ENCODE measurements around the gene EIF3B. TPM values are rescaled to one million over a fixed set of nuclear protein-coding genes. Genes with fewer than 3 reads are reported as not detected.

EIF3B gene
- total and polyA plus RNA-seq, 10 donors: 78.1 to 150 (median 110) TPM

GRCh38 chr7:2381227-2381626 is 26.6 kb downstream of the EIF3B start:
- Histone ChIP-seq H3K4me3 (no peak overlapping the region), H3K36me3 (peaks cover 4 to 84% (median 54%) of the 10 kb centered on the region in 6 donors), H3K9me3 (no peaks in the 10 kb centered on the region), H3K27ac (no peak overlapping the region), H3K4me1 (peaks cover 0 to 13% (median 7%) of the 10 kb centered on the region in 6 donors), H3K27me3 (replicated peaks in 1 of 7) (no peaks in the 10 kb centered on the region)
- no peak for DNase-seq
- 39 to 59% (median 51%) methylated on average over 5 of the region's 5 CpGs for WGBS, 5 donors
- no peak for TF ChIP-seq CTCF (IDR thresholded peaks at IDR 0.05 in 8 of 11, conservative IDR thresholded peaks at IDR 0.05 in 3 of 11)
- intact Hi-C loops (cut with DNase I; ENCODE audit: low total_unique reads): no loop called here

GRCh38 chr7:2381881-2382509 is 27.4 kb downstream of the EIF3B start:
- H3K36me3 ChIP-seq: peaks cover 0 to 77% (median 46%) of the 10 kb centered on the region in 6 donors
- WGBS, 5 donors: 88 to 94% (median 88%) methylated on average over 20 to 21 of the region's 21 CpGs
- H3K4me3 ChIP-seq: no peak overlapping the region
- no peaks in the 10 kb centered on the region for H3K9me3 ChIP-seq
- no peaks in the 10 kb centered on the region for H3K27me3 ChIP-seq (replicated peaks in 1 of 7)
- TF ChIP-seq POLR2AphosphoS5 (IDR thresholded peaks at IDR 0.05) (no peak), CTCF (IDR thresholded peaks at IDR 0.05 in 8 of 11, conservative IDR thresholded peaks at IDR 0.05 in 3 of 11) (no peak), POLR2A (IDR thresholded peaks at IDR 0.05) (no peak)
- DNase-seq: no peak
- H3K27ac ChIP-seq: no peak overlapping the region
- peaks cover 0 to 6% (median 2%) of the 10 kb centered on the region in 6 donors for H3K4me1 ChIP-seq
- intact Hi-C loops (cut with DNase I; ENCODE audit: low total_unique reads): no loop called here

GRCh38 chr7:2383543-2384274 is 29.1 kb downstream of the EIF3B start:
- no peak for DNase-seq
- WGBS, 5 donors: 90 to 98% (median 94%) methylated on average over 23 to 29 of the region's 29 CpGs
- H3K4me1 ChIP-seq: peaks cover 0 to 19% (median 4%) of the 10 kb centered on the region in 6 donors
- no peak overlapping the region for H3K27ac ChIP-seq
- H3K27me3 ChIP-seq (replicated peaks in 1 of 7): no peaks in the 10 kb centered on the region
- no peak overlapping the region for H3K4me3 ChIP-seq
- intact Hi-C loops (cut with DNase I; ENCODE audit: low total_unique reads): no loop called here
- H3K9me3 ChIP-seq: no peaks in the 10 kb centered on the region
- H3K36me3 ChIP-seq: peaks cover 0 to 63% (median 37%) of the 10 kb centered on the region in 6 donors
- TF ChIP-seq CTCF (IDR thresholded peaks at IDR 0.05 in 8 of 11, conservative IDR thresholded peaks at IDR 0.05 in 3 of 11) (no peak), POLR2AphosphoS5 (IDR thresholded peaks at IDR 0.05) (peak in 1 of 3 donors; percentile 55)

All from spleen (tissue), 11 donors.